HG03045 (cell line): ENCODE results near the gene ATAD2B.
A peak's percentile ranks its signal among the peaks of the same experiment; 100 is the strongest.

ENCODE experiments used
- ATAC-seq: cut with Tn5 transposase; IDR thresholded peaks from one replicate; pipeline ENCODE4 v1.9.1; 2021; ENCODE audit warnings: mild to moderate bottlenecking, moderate library complexity; ENCODE audit not compliant: unreplicated experiment

ATAD2B gene

DNA sequence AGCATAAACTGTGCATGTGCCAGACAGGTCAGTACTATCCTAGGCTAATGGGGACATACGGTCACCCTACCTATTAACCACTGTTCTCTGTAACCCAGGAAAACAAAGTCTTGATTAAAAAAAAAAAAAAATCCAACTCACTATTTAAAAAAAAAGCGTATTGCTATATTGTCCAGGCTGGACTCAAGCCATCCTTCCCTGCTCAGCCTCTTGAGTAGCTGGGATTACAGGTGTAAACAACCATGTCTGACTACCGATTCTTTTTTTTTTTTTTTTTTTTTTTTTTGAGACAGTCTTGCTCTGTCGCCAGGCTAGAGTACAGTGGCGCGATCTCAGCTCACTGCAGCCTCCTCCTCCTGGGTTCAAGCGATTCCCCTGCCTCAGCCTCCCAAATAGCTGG lies 11.6 kb downstream of the ATAD2B start:
- ATAC-seq: no peak

DNA sequence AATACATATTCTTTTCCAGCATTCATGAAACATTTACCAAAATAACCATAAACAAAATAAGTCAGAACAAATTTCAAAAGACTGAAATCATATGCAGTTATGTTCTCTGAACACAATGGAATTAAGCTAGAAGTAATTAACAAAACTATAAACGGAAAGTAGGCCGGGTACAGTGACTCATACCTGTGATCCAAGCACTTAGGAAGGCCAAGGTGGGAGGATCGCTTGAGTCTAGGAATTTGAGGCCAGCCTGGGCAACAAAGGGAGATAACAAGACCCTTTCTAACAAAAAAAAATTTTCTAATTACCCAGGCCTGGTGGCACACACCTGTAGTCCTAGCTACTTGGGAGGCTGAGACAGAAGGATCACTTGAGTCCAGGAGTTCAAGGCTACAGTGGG lies 14.9 kb downstream of the ATAD2B start:
- no peak for ATAC-seq

DNA sequence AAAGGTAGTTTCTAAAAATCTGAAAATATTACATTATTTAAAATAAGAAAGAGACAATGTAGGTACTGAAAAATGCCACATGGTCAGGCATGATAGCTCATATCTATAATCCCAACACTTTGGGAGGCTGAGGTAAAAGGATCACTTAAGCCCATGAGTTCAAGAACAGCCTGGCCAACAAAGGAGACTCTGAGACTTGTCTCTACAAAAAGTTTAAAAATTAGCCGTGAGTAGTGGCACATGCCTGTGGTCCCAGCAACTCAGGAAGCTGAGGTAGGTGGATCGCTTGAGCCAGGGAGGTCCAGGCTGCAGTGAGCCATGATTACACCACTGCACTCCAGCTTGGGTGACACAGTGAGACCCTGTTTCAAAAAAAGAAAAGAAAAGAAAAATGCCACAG lies 21.8 kb downstream of the ATAD2B start:
- no peak for ATAC-seq

DNA sequence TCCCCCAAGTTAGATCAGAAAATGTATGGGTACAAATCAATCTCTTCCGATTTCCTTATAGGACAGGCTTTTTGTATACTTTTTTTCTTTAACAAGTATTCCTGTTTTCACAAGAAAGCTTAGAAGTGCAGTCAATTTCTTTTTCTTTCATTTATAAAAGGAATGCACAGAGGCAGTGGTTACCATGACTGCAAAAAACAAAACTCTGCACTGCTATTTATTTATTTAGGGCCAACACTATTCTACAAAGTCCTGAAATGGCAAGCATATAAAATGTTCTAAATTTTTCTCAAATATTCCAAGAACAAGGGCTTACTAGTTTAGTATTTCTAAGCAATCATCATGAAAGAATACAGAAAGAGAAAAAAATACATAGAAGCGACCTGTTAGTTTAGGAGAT lies 22.2 kb downstream of the ATAD2B start:
- ATAC-seq: no peak

DNA sequence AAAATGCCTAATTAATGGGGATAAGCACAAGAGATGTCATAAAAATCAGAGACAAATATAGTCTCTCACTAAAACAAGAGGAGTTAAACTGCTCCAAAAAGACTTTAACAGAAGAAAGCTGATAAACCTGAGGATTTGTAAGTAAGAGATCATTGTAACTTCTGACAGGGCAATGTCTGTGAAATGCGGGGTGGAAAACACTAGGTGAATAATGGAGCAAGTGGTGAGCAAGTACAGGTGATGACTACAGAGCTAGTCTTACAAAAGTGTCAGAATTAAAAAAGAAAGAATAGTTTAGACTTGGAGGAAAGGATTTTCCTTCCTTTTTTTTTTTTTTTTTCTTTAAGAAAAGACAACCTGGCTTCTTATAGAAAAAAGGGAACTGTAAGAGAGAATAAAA lies 22.7 kb downstream of the ATAD2B start:
- ATAC-seq: no peak

DNA sequence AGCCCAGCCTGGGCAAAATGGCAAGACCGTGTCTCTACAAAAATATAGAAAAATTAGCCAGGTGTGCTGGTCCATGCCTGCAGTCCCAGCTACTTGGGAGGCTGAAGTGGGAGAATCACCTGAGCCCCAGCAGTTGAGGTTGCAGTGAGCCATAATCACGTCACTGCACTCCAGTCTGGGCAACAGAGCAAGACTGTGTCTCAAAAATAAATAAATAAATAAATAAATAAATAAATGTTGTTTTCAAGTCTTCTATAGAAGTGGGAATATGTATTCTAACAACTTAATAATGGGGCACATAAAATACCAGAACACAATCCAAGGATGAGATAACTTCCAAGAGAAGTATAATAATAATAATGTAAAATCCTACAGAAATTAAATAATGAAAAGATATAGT lies 23.9 kb downstream of the ATAD2B start:
- no peak for ATAC-seq

DNA sequence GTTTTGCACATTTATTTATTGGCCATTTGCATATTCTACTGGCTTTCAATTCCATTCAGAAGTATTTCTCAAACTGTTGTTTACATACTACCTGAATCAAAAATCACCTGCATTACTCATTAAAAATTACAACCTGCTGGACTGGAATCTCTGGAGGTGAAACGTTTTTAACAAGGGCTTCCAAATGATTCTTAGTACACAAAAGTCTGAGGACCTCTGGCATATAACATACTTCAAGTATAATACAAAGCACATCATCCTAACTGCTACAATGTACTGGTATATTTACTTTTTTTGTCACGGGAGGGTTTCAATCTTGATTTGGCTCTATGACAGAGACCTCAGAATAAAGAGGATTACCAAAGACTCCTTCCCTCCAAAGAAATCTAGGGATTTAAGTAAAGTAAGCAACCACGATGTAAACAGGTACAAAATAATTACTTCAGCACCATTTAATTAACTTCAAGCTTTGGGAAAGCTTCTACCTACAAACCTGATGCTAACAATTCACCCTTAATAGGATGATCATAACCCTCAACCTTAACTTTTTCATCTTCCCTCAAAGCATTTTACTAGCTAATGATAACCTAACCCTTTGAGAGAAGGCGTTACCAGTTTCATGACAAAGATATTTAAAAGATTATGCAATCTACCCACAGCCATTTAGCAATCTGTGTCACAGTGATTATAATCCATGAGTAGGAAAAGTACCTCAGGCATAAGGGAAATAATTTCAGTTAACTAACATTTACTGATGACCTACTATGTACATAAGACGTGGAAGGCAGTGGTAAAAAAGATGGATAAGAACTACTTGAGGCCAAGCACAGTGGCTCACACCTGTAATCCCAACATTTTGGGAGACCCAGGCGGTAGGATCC lies 24.7 kb downstream of the ATAD2B start:
- ATAC-seq: no peak

DNA sequence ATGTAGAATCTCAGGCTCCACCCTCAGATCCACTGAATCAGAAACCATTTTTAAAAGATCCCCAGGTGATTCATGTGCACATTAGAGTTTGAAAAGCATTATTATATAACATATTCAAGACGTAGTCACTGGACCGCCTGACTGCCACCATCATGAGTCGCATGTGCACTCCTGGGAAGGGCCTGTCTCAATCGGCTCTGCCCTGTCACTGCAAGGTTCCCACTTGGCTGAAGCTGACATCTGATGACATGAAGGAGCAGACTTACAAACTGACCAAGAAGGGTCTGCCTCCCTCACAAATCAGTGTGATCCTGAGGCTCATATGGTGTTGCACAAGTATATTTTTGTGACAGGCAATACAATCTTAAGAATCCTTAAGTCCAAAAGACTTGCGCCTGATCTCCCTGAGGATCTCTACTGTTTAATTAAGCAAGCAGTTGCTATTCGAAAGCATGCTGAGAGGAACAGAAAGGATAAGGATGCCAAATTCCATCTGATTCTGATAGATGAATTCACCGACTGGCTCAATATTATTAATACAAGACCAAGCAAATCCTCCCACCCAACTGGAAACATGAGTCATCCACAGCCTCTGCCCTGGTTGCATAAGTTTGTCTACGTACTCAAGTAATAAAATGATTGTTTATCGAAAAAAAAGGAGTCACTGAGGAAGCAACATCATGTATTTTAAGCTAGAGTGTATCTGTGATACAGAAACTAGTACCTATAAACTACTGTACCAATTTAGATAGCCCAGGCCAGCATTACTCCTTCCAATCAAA lies 26.2 kb downstream of the ATAD2B start:
- ATAC-seq: no peak

DNA sequence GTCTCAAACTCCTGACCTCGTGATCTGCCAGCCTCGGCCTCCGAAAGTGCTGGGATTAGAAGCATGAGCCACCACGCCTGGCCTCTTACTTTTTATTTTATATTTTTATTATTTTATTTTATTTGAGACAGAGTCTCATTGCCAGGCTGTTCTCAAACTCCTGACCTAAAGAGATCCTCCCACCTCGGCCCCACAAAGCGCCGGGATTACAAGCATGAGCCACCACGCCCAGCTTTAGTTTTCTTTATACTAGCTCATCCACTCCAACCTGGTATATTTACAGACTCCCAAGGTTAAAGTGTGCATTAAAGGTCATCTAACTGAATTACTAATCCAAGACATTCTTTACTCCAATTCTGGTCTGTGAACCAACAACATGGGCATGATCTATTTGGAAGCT lies 26.8 kb downstream of the ATAD2B start:
- ATAC-seq: no peak

DNA sequence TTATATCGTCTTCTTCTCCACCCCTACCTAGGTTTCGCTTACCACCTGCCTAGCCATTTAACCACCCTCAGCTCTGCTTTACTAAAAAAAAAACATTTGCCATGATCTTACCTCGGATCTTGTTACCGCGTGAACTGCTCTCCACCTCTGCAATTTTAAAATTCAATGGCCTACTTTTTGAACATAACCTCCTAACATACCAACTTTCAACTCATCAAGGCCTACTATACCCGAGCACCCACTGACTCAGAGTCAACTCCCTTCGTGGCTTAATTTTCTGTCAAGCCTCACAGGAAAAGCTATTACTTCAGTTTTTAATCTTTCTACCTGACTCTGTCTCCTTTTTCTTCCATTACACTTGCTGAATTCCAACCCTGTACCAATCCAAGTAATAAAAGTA lies 55.7 kb downstream of the ATAD2B start:
- no peak for ATAC-seq

DNA sequence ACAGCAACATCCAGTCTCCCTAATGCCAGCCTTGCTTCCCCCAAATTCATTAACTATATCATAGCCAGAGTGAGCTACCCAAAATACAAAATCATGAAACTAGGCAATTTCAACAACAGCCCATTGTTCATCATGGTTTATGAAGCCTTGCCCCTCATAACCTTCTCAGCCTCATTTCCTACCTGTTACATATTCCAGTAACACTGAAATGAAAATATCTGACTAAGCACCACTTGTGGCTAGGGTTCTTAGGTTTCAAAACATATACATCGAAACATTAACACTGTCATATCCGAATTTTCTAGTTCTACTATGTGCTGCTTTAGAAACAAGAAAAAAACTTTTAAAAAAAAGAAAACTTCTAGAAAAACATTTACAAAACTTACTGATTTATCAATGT lies 59.5 kb downstream of the ATAD2B start:
- ATAC-seq: no peak

DNA sequence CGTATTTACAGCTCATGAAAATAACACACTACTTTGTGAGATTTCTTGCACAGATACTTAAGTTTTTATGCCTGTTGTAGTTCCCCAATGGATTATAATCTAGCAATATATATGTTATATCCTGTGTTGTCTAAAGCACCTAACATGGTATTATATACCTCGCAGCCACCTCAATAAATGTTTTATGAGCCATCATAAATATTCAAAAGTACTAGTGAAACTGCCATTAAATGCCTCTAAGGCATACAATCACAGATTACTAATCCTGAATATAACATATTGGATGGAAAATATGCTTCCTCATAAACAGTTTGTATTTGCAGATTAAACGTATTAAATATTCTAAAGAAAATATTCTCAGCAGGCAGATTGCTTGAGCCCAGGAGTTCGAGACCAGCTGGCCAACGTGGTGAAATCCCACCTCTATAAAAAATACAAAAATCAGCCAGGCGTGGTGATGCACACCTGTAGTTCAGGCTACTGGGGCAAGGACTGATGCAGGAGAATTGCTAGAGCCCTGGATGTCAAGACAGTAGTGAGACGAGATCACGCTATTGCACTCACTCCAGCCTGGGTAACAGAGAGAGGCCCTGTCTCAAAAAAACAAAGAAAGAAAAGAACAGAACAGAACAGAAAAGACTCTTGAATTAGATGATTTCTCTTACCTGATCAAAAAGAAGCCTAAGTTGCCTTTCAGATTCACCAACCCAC lies 64.1 kb downstream of the ATAD2B start:
- ATAC-seq: no peak

DNA sequence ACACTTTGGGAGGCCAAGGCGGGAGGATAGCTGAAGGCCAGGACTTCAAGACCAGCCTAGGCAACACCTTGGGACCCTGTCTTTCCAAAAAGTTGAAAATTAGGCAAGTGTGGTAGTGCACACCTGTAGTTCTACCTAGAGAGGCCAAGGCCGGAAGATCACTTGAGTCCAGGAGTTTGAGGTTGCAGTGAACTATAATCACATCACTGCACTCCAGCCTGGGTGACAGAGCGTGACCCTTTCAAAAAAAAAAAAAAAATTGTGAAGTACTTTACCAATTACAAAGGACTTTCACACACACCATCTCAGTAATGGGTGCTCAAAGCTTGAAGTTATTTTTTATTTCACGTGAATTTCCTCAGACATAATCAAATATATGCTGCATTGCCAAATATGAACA lies 65.0 kb downstream of the ATAD2B start:
- ATAC-seq: no peak

DNA sequence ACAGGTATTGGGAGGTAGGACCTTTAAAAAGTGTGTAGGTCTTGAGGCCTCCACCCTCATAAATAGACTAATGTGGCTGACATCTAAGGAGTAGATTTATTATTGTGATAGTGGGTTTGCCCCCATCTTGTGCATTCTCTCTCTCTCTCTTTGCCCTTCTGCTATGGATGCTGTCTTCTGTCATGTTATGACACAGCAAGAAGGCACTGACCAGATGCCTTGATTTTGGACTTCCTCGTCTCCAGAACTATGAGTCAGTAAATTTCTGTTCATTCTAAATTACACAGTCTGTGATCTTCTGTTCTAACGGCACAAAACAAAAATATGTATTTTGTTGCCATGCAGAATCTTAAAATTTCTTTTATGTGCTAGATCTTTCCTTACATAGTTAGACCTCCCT lies 66.9 kb downstream of the ATAD2B start:
- no peak for ATAC-seq

DNA sequence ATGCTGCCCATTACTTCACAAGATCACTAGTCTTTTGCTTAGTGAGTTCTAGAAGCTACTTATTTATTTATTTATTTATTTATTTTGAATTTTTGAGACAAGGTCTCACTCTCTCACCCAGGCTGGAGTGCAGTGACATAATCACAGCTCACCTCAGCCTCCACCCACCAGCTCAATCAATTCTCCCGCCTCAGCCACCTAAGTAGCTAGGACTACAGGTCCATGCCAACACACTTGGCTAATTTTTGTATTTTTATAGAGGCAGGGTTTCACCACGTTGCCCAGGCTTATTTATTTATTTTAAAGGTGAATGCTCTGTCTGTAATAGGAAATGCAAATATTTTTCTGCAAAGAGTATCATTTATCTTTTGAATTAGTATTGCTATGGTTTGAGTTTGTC lies 67.7 kb downstream of the ATAD2B start:
- no peak for ATAC-seq

DNA sequence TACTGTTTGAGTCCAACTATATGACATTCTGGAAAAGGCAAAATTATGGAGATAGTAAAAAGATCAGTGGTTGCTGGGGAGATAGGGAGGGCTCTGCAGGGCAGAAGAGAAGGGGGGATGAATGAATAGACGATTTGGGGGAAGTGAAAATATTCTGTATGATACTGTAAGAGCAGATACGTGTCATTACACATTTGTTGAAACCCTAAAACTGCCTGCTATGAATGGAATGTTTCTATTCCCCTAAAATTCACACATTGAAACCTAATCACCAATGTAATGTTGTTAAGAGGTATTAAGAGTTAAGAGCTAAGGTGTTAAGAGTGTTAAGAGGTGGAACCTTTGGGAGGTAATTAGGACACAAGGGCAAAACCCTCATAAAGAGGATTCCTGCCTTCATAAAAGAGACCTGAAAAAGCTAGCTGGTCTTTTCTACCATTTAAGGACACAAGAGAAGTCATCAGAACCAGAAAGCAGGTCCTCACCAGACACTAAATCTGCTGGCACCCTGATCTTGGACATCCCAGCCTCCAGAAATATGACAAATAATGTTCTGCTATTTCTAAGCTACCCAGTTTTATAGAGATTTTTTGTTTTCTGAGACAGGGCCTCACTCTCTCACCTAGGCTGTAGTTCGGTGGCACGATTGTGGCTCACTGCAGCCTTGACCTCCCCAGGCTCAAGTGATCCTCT lies 76.2 kb downstream of the ATAD2B start:
- ATAC-seq: peak; percentile 64

DNA sequence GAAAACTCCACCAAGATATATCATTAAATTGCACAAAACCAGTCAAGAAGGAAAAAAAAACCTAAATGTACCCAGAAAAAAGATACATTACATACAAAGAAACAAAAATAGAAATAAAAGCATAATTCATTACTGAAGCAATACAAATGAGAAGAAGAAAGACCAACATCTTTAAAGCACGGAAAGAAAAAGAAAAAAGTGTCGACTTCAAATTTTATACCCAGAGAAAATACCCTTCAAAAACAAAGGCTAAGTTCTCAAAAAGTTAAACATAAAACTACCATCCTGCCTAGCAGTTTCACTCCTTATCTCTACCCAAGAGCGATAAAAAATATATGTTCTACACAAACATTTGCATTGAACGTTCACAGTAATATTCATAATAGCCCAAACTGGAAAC lies 82.0 kb downstream of the ATAD2B start:
- no peak for ATAC-seq

DNA sequence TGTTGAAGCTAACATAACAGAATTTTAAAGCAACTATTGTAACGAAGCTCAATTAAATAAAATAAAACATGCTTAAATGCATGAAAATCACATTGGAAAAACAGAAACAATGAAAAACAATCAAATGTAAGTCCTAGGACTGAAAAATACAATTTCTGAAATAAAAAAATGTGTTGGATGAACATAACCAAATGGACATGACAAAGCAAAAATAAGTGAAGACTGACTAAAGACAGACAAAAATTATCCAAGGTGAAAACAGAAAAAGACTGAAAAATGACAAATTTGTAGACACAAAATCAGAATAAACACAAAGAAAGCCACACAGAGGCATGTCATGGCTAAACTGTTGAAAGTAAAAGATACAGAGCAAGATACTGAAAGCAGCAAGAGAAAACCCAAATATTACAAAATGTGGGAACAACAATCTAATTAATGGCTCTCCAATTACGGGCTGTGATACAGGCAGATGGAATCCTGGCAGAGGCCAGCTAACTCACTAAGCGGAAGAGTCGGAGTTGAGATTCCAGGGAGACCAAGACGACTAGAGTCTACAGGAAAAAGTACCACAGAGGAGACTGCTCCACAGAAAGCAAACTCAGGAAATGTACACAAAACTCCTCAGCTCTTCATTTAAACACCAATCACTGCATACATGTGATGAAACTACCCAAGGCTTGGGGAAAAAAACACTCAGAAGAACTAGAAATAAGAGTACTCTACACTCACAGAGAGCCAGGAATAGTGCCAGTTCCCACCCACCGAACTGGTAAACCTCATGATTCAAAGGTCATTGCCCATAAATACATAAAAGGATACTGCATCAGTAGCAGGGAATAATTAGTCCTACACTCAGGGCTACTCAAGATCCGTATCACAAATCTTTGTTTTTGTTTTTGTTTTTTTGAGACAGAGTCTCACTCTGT lies 83.6 kb downstream of the ATAD2B start:
- no peak for ATAC-seq

DNA sequence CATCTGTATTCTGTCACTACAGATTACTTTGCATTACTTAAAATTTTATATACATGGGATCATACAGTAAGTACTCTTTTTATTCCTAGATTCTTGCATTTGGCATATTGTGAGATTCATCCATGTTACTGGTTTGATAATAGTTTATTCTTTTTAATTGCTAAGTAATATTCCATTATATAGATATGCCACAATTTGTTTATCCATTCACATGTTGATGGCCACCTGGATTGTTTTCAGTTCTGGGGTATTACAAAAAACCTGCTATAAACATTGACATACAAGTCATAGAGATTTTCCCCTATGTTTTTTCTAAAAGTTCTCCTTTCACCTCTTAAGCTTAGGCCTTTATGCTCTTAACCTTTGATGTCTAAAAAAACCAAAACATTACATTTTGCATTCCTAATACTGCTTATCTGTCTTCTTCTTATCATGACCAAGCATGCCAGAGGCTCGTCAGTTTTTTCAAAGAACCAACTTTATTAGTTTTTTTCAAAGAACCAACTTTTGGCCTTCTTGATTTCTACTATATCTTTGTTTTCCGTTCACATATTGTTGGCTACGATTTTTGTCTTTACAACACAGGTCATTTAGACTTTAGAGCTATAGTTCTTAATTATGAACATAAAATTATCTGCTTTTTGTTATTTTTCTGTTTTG lies 86.9 kb downstream of the ATAD2B start:
- ATAC-seq: no peak
